Activated CD4-positive, alpha-beta T cell treated with anti-CD3 and anti-CD28 coated beads, Interleukin-2, amount 10 ng/mL, durations not matched to agents 24 days and 14 days (primary cell): ENCODE data around the gene CORIN. TPM values are rescaled to one million over a fixed set of nuclear protein-coding genes. Genes with fewer than 3 reads are reported as not detected.
"Not testable (repeated sequence)": the region's sequence is repeated elsewhere in the genome, so short reads cannot be mapped to it uniquely, and the experiment has no call there.

ENCODE experiments used
- DNase-seq: peaks from one replicate; pipeline ENCODE4 v3.0.0; 2022
- H3K27ac Mint-ChIP-seq: one replicate; pipeline ENCODE4 v1.8.0; 2022; ENCODE audit warnings: mild to moderate bottlenecking, mixed read lengths
- H3K27me3 Mint-ChIP-seq: one replicate; pipeline ENCODE4 v1.8.0; 2022; ENCODE audit warnings: mixed read lengths
- H3K36me3 Mint-ChIP-seq: one replicate; pipeline ENCODE4 v1.8.0; 2022; ENCODE audit warnings: low read depth, mild to moderate bottlenecking, mixed read lengths
- H3K4me1 Mint-ChIP-seq: one replicate; pipeline ENCODE4 v1.8.0; 2021; ENCODE audit warnings: mixed read lengths
- H3K4me3 Mint-ChIP-seq: one replicate; pipeline ENCODE4 v1.8.0; 2022; ENCODE audit warnings: mild to moderate bottlenecking, moderate library complexity, mixed read lengths
- H3K9me3 Mint-ChIP-seq: one replicate; pipeline ENCODE4 v1.8.0; 2021; ENCODE audit warnings: mixed read lengths
- intact Hi-C: fragments of 100-400 bp; cut with micrococcal nuclease; formaldehyde crosslinking; loops from one replicate; pipeline ENCODE4 v1.15.1; 2023
- total RNA-seq: library from RNA; stranded (reverse); gene quantifications from 2 replicates; pipeline ENCODE4 v1.2.3, GENCODE V29; 2022

CORIN gene
- total RNA-seq, 1 donor from 2014 or later = 0.51 TPM

DNA sequence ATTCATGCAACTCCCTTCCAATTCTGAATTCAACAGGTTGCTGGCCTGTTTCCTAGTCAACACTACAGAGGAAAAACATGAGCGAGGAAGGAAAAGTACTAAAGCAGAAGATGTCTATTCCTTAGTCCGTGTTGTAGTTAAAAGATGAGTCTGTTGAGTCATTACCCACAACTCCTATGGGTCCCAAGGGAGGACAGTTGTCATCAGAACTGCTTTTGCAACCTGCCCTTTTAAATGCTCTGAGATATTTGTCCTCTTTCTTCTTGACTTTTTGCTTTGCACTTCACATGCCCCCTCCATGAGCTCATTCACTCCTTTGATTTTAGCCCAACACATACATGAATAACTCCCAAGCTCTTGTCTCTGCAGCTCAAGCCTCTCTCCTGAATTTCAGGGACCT lies 119.2 kb downstream of the CORIN start:
- Mint-ChIP-seq H3K27me3 (peaks cover 19% of the 10 kb centered on the region), H3K4me3 (no peak overlapping the region), H3K9me3 (no peaks in the 10 kb centered on the region), H3K27ac (no peak overlapping the region), H3K4me1 (no peaks in the 10 kb centered on the region), H3K36me3 (no peaks in the 10 kb centered on the region)
- intact Hi-C loops = no loop called here
- DNase-seq = no peak

DNA sequence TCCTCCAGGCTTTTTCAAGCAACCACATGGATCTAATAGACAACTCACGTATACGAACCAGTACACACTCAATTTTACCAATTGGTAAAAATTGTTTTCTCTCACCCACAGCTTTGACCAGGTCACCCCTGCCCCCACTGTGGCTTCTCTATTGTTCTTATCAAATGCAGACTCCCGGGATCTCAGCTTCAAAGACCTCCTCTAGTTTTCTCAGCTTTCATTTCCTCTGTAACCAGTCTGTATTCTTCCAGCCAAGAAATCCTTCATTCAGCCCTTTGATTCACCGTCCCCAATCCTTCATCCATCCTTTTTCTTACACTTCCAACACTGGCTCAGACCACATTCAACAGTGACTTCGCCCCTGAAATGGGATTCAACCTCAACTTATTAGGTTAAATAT lies 120.7 kb downstream of the CORIN start:
- H3K27me3 Mint-ChIP-seq = peaks cover 26% of the 10 kb centered on the region

DNA sequence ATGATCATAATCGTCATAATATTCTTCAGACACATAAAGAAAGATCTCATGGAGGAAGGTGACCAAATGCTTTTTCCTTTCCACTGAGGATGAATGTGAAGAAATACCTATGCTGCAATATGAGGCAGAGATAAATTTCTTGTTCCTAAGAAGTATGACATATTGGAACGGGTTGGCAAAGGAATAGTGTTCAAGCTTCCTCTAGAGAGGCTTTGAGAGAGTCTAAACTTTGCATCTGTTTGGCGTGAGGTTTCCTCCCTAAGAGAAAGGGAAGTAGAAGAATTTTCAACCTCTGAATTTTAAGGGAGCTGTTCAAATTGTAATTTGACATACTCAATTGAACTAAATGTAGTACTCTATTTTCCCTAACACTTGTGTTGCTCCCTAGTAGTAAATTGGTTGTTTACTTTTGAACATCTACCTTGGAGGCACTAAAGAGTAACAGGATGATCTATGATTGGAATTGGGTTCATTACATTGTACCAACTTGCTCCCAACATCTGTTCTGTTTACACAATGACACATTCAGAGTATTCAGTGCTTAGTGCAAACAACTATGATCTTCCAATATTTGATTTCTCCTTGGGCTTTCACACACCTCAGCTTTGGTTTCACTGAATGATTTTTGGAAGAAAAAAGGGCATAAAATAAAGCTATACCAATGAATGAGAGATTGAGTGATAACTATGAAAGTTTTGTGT lies 122.0 kb downstream of the CORIN start:
- Mint-ChIP-seq H3K4me1 (no peaks in the 10 kb centered on the region), H3K9me3 (no peaks in the 10 kb centered on the region), H3K4me3 (no peak overlapping the region), H3K27me3 (peaks cover 28% of the 10 kb centered on the region), H3K36me3 (no peaks in the 10 kb centered on the region), H3K27ac (no peak overlapping the region)
- intact Hi-C loops = no loop called here
- DNase-seq = no peak

More for the DNA sequence above, 120.7 kb downstream of the CORIN start:
- Mint-ChIP-seq H3K9me3 (no peaks in the 10 kb centered on the region), H3K27ac (no peak overlapping the region), H3K36me3 (no peaks in the 10 kb centered on the region), H3K4me1 (no peaks in the 10 kb centered on the region), H3K4me3 (no peak overlapping the region)
- DNase-seq = no peak
- intact Hi-C loops = no loop called here

DNA sequence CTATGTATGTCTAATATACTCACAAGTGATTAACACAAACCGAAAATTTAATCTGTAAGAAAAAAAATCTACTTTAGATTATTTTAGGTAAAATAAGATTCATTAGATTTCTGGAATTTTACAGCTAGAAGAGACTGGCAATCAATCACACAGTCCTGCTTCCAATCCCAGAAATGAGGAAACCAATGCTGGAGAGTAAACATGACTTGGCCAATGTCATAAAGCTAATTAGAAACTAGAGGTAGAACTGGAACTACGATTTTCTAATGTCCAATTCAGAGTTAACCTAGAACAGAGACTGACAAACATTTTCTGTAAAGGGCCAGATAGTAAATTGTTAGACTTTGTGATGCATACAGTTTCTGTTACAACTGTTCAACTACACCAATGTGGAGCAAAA lies 123.6 kb downstream of the CORIN start:
- no peak overlapping the region for H3K27ac Mint-ChIP-seq
- intact Hi-C loops = no loop called here

DNA sequence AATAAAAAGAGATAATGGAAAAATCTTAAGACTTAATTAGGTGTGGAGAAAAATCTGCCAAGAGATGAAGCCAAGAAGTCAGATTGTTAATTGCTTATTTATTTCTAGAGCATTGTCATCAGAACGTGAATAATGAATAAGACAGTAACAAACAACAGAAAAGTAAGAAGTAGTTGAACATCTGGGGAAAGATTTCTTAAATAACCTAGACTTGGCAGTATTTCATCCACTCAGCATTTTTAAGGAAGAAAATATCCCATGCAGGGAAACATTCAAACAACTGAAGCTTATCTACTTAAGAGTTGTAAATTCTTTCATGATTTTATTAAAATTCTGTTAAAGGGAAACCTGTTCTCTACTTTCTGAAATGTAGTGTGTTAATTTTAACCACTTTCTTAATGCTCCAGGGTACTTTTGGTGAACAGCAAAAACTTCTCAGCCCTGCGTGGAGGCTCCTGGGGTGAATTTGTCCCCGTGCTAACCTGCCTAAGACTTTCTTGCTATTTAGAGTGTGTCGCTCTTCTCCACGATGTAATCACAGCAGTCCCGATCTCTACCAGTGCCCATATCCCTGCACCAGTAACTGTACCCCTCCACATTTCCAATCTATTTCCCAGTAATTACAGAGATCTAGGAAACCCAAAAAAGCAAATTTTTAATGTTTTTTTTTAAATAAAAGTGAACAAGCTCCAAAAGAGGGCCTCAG lies 124.6 kb downstream of the CORIN start:
- Mint-ChIP-seq H3K4me3 (no peak overlapping the region), H3K36me3 (no peaks in the 10 kb centered on the region), H3K27ac (no peak overlapping the region), H3K9me3 (no peaks in the 10 kb centered on the region), H3K27me3 (peaks cover 22% of the 10 kb centered on the region), H3K4me1 (no peaks in the 10 kb centered on the region)
- DNase-seq = no peak
- intact Hi-C loops = no loop called here

More for the DNA sequence above, 123.6 kb downstream of the CORIN start:
- Mint-ChIP-seq H3K4me1 (no peaks in the 10 kb centered on the region), H3K9me3 (no peaks in the 10 kb centered on the region), H3K4me3 (no peak overlapping the region), H3K36me3 (no peaks in the 10 kb centered on the region), H3K27me3 (peaks cover 28% of the 10 kb centered on the region)
- no peak for DNase-seq

DNA sequence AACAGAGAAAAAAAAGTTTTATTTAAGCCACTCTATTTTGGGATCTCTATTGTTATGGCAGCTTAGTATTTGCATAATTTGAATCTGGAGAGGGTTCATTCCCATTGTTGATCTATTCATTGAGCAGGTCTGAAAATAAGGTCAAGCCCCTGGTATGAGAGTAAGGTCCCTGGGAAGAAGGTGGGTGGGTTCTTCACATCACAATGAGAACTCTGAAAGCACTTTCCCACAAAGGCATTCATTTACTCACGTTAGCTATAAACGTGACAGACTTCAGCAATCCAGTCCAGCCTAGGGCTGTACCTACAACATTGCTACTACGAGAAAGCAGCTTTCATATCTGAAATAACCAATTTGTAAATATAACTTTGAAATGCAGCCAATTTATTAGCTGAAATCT lies 126.2 kb downstream of the CORIN start:
- no peaks in the 10 kb centered on the region for H3K4me1 Mint-ChIP-seq

DNA sequence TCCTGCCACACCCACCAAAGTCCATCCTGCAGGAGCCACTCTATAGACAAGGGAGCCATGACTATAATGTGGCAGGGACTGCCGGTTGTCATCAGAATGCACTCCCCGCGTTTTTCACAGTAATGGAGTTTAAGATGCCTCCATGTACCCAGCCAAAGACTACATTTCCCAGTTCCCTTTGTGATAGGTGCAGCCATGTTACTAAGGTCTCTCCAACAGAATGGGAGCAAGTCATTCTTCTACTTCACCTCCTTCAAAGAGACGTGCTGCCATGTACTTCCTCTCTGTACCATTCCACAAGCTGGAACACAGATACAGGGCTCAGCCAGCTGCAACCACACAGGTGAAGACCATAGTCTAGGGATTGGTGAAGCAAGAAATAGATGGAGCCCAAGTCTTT lies 126.7 kb downstream of the CORIN start:
- no peaks in the 10 kb centered on the region for H3K4me1 Mint-ChIP-seq
- peaks cover 21% of the 10 kb centered on the region for H3K27me3 Mint-ChIP-seq
- intact Hi-C loops = no loop called here
- no peaks in the 10 kb centered on the region for H3K9me3 Mint-ChIP-seq
- H3K27ac Mint-ChIP-seq = no peak overlapping the region
- DNase-seq = no peak
- no peaks in the 10 kb centered on the region for H3K36me3 Mint-ChIP-seq
- no peak overlapping the region for H3K4me3 Mint-ChIP-seq

More for the DNA sequence above, 126.2 kb downstream of the CORIN start:
- H3K9me3 Mint-ChIP-seq = no peaks in the 10 kb centered on the region
- DNase-seq = no peak
- peaks cover 19% of the 10 kb centered on the region for H3K27me3 Mint-ChIP-seq
- no peaks in the 10 kb centered on the region for H3K36me3 Mint-ChIP-seq
- no peak overlapping the region for H3K27ac Mint-ChIP-seq
- intact Hi-C loops = no loop called here
- H3K4me3 Mint-ChIP-seq = no peak overlapping the region

DNA sequence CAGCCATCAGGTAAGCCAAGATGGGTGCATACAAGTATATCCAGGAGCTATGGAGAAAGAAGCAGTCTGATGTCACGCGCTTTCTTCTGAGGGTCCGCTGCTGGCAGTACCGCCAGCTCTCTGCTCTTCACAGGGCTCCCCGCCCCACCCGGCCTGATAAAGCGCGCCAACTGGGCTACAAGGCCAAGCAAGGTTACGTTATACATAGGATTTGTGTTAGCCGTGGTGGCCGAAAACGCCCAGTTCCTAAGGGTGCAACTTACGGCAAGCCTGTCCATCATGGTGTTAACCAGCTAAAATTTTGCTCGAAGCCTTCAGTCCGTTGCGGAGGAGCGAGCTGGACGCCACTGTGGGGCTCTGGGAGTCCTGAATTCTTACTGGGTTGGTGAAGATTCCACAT lies 131.5 kb downstream of the CORIN start:
- DNase-seq, H3K9me3 Mint-ChIP-seq, H3K4me3 Mint-ChIP-seq, H3K4me1 Mint-ChIP-seq, H3K36me3 Mint-ChIP-seq, intact Hi-C loops, H3K27ac Mint-ChIP-seq: not testable (repeated sequence)
- peaks cover 29% of the 10 kb centered on the region for H3K27me3 Mint-ChIP-seq

DNA sequence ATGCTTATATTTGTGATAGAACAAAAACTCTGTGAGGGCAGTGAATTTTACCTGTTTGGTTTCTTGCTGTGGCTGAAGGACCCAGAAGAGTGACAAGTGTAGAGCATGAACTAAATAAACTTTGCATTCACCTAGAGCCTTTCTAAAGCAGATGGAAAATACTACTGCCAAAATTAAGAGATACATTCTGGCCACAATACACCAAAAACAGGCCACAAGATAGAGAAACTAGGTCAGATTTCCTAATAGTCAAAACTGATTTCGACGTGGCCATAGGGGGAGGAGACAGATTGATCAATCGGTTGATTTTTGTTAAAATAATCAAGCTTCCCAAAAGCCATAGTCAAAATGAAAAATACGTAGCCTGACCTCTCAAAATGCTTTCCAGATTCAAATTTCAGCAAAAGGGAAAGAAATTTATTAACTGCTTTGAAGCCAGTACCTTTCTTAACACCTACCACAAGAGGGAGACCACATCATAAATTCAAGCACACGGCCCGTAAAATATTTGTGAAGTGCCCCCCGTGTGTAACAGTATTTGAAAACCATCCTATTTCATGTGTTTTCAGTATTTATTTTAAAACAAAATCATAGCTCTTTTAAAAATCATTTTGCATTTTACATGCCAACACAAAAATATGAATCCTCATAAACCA lies 132.4 kb downstream of the CORIN start:
- Mint-ChIP-seq H3K27ac (no peak overlapping the region), H3K4me1 (no peaks in the 10 kb centered on the region), H3K36me3 (no peaks in the 10 kb centered on the region), H3K9me3 (no peaks in the 10 kb centered on the region), H3K27me3 (peaks cover 36% of the 10 kb centered on the region), H3K4me3 (no peak overlapping the region)
- DNase-seq = no peak
- intact Hi-C loops = loop anchor here (1.0 kb wide), 1 partner anchor 134 kb away; no protein-coding TSS in a partner anchor

DNA sequence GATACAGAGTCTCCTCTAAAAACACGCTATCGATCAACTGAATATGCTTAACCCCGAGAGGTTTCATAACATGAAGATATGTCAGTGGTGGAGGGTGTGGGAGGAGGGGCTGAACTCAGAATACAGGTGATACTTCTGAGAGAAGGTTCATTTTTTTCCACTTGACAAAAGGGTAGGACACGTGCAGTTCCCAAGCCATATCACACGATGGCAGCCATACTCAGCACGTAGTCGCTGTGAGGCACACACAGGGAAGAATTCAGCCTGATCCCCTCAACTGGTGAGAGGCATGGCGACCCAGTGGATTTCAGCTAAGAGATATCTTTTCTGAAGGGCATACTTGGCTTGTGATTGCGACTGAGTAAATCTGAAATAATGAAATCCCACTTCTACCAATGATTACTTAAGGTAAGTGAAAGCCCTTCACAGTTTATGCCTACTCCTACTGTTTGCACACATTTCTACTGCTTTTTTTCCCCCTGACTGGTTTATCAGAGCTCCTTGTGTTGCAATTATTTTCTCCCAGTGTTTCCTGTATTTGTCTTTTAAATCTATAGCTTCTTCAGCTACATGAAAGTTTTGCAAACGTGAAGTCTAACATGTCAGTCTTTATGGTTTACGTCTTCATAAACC lies 133.1 kb downstream of the CORIN start:
- Mint-ChIP-seq H3K36me3 (no peaks in the 10 kb centered on the region), H3K4me3 (no peak overlapping the region), H3K27me3 (peaks cover 42% of the 10 kb centered on the region), H3K4me1 (no peaks in the 10 kb centered on the region), H3K27ac (no peak overlapping the region), H3K9me3 (no peaks in the 10 kb centered on the region)
- DNase-seq = peak; percentile 57
- intact Hi-C loops = loop anchor here (1.0 kb wide), 1 partner anchor 134 kb away; no protein-coding TSS in a partner anchor

DNA sequence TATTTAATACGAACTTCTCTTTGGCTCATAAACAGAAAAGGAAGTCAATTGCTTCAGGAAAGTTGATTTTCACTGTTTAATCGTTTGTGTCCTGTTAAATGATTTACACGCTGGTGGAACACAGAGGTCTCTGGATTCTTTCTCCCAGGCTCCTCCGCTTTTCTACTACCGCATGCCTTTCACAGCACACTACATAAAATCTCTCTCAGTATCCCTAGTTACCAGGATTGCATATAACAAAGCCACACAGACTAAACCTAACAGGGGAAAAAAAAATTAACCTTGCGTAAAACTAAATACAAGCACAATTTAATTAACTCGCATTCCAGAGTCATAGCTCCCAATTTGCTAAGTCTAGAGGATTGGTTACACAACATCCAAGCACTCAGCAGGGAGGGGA lies 133.9 kb downstream of the CORIN start:
- Mint-ChIP-seq H3K4me3 (no peak overlapping the region), H3K4me1 (no peaks in the 10 kb centered on the region), H3K36me3 (no peaks in the 10 kb centered on the region), H3K9me3 (no peaks in the 10 kb centered on the region), H3K27ac (no peak overlapping the region), H3K27me3 (peaks cover 46% of the 10 kb centered on the region)
- no peak for DNase-seq
- intact Hi-C loops = no loop called here

DNA sequence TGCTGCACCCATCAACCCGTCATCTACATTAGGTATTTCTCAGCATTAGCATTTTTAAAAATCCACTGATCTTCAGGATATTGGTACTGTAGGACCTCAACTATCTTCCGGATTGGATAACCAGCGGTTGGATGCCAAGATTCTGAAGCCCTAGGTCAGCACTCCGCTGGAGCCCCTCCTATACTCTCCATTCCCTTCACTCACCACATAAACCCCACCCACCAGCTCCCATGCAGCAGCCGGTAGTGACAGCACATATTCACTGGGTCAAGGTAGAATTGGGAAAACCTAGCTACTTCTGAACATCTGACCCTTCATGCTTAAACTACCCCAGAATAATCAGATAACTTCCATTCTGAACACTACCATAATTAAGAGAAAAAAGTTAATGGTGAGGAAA lies 134.9 kb downstream of the CORIN start:
- Mint-ChIP-seq H3K4me3 (no peak overlapping the region), H3K9me3 (no peaks in the 10 kb centered on the region), H3K27ac (no peak overlapping the region), H3K36me3 (no peaks in the 10 kb centered on the region), H3K27me3 (peaks cover 45% of the 10 kb centered on the region), H3K4me1 (no peaks in the 10 kb centered on the region)
- intact Hi-C loops = no loop called here
- no peak for DNase-seq

DNA sequence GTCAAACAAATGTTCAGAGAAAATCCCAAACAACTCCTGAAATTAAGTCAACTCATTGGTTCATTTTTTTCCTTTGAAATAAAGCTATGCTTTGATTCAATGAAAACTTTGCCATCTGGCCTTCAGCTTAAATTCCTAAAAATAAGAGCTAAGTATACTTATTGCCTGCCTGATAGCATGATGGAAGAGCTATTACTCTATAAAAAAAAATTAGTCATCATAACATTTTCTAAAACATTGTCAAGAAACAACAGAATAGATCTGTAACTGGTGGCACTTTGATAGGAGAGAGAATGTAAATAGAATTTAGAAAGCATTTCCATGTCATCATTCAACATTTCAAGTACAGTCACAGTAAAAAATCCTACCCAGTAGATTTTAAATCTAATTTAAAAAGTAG lies 136.6 kb downstream of the CORIN start:
- no peaks in the 10 kb centered on the region for H3K36me3 Mint-ChIP-seq
- DNase-seq = no peak
- intact Hi-C loops = no loop called here

DNA sequence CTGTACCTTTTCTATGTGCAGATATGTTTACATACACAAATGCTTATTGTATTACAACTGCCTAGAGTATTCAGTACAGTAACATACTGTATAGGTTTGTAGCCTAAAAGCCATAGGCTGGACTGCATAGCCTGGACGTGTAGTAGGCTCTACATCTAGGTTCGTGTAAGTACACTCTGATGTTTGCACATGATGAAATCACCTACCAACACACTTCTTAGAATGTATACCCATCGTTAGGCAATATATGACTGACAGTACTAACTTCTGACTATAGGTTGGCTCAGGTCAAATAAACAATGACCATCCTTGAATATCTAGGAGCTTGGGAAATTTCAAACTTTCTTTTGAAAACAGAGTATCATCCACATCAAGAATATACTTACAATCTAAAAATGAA lies 139.0 kb downstream of the CORIN start:
- no peak for DNase-seq
- intact Hi-C loops = no loop called here
- H3K27ac Mint-ChIP-seq = no peak overlapping the region
- no peaks in the 10 kb centered on the region for H3K9me3 Mint-ChIP-seq
- no peaks in the 10 kb centered on the region for H3K36me3 Mint-ChIP-seq
- no peaks in the 10 kb centered on the region for H3K4me1 Mint-ChIP-seq
- H3K27me3 Mint-ChIP-seq = peaks cover 34% of the 10 kb centered on the region
- H3K4me3 Mint-ChIP-seq = no peak overlapping the region

More for the DNA sequence above, 136.6 kb downstream of the CORIN start:
- no peak overlapping the region for H3K27ac Mint-ChIP-seq
- peaks cover 44% of the 10 kb centered on the region for H3K27me3 Mint-ChIP-seq
- H3K9me3 Mint-ChIP-seq = no peaks in the 10 kb centered on the region
- H3K4me3 Mint-ChIP-seq = no peak overlapping the region
- H3K4me1 Mint-ChIP-seq = no peaks in the 10 kb centered on the region
